ENCODE results near the gene IL1RL2.

The IL1RL2 gene
- 0 to 1.9 (median 0.18) reads per million in 9 experiments for total RNA-seq

DNA sequence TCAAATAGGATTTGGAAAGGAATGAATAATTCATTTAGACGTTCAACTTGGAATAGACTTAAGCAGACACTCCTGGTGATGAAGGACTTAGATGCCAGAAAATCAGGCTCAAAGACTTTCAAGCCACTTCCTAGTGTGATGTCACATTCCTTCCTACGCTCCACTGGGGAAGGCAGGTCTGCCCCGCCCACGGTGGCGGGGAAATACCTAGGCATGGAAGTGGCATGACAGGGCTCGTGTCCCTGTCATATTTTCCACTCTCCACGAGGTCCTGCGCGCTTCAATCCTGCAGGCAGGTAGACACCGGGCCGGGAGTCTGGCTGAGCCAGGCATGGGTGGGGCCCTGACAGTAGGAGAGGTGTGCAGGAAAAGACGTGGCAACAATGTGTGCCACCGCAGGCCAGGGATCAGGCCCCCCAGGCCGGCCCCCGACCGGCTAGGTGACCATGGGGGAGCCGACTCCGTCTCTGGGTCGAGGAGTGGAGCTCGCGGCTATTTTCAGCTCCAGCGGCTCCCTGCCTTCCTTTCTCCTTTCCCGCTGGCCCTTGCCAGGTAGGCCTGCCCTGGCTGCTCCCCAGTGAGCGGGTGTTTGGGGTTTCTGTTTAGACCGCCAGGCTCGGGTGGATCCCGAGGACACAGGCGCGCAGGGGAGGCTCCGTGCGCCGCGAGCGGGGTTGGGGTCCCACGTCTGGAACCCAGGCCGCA is at the start of gene IL1RL2:
TSS of gene IL1RL2 (plus strand) at position 233 of the 705 bp plus-strand sequence. CDS start 845 bp downstream, outside the sequence.
- H3K9me3 Mint-ChIP-seq = no peaks in the 10 kb centered on the region
- peaks cover 9 to 19% of the 10 kb centered on the region in 2 donors for H3K27me3 Mint-ChIP-seq
- H3K36me3 Mint-ChIP-seq (ENCODE audit: insufficient read depth) = no peaks in the 10 kb centered on the region
- no peak within 1 kb of the TSS for H3K27ac Mint-ChIP-seq
- peak within 1 kb of the TSS; percentile 65 to 82 for H3K4me3 Mint-ChIP-seq
- ATAC-seq (replicated peaks) (no peak), DNase-seq (no peak)
- H3K4me1 Mint-ChIP-seq (ENCODE audit: low read depth in 2 of 2) = peaks cover 4 to 7% of the 10 kb centered on the region in 2 donors

DNA sequence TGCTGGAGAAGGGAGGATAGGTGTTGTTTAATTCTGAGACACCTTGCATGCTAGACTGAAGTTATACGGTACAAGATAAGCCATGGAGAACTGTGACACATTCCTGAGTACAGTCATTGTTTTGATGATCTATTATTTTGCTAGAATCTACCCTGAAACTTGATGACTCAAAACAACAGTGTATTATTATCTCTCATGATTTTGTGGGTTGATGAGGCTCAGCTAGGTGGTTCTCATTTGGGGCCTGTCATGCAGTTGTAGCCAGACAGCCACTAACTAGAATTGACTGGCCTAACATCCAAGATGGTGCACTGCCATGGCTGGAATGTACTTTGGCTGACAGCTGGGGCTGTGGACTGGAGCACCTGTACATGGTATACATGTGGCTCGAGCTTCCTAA is 49.7 kb upstream of the IL1RL2 start:
- DNase-seq (no peak), ATAC-seq (replicated peaks) (no peak)
- Mint-ChIP-seq H3K9me3 (peaks cover 0 to 7% of the 10 kb centered on the region in 2 donors), H3K36me3 (ENCODE audit: insufficient read depth) (no peaks in the 10 kb centered on the region), H3K27ac (no peak overlapping the region), H3K4me1 (ENCODE audit: low read depth in 2 of 2) (peaks cover 9 to 25% of the 10 kb centered on the region in 2 donors), H3K4me3 (no peak overlapping the region), H3K27me3 (peaks cover 18 to 21% of the 10 kb centered on the region in 2 donors)

DNA sequence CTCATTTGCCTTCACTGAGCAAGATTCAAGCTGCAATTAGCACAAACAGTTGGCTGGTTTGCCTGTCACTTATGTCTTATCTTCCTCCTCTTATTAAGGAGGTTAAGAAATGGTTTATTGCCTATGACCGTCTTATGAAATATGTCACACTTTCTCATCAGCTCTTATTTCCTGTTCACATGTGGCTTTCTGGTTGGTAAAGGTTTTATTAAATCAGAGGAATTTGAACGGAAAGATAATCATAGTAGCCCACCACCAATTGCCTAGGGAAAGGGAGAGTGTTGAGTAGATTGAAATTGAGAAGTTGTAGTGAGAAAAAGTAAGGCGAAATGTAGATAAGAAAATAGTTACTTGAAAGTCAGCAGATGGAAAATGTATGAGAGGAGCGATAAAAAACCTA is 48.5 kb upstream of the IL1RL2 start:
- H3K9me3 Mint-ChIP-seq = peaks cover 0 to 7% of the 10 kb centered on the region in 2 donors
- DNase-seq (no peak), ATAC-seq (replicated peaks) (peak; percentile 67)
- H3K36me3 Mint-ChIP-seq (ENCODE audit: insufficient read depth) = peaks cover 3% of the 10 kb centered on the region
- H3K27ac Mint-ChIP-seq = no peak overlapping the region
- peaks cover 9 to 29% of the 10 kb centered on the region in 2 donors for H3K4me1 Mint-ChIP-seq (ENCODE audit: low read depth in 2 of 2)
- peaks cover 25 to 30% of the 10 kb centered on the region in 2 donors for H3K27me3 Mint-ChIP-seq
- H3K4me3 Mint-ChIP-seq = peak overlapping the region; percentile 1 to 8

DNA sequence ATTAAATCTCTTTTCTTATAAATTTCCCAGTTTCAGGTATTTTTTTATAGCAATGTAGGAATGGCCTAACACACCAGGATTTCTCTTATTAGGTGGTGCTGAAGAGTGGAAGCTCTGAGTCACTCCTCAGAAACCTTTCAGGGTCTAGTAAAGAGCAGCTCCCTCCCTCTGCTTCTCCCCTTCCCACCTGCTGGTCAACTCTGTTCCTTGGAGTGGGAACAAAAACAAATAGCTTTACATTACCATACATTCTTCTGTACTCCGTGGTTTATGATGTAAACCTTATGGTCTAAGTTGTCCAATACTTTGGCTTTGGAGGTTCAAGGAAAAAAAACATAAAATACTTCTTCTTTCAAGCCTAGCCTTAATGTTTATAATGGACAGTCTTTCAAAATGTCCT is 47.0 kb upstream of the IL1RL2 start:
- Mint-ChIP-seq H3K27me3 (peaks cover 25 to 37% of the 10 kb centered on the region in 2 donors), H3K9me3 (peaks cover 0 to 7% of the 10 kb centered on the region in 2 donors), H3K4me1 (ENCODE audit: low read depth in 2 of 2) (peaks cover 9 to 32% of the 10 kb centered on the region in 2 donors), H3K27ac (peak overlapping the region in 1 of 2 donors; percentile 24), H3K36me3 (ENCODE audit: insufficient read depth) (peaks cover 3% of the 10 kb centered on the region), H3K4me3 (peak overlapping the region in 1 of 2 donors; percentile 37)
- DNase-seq (no peak), ATAC-seq (replicated peaks) (no peak)

DNA sequence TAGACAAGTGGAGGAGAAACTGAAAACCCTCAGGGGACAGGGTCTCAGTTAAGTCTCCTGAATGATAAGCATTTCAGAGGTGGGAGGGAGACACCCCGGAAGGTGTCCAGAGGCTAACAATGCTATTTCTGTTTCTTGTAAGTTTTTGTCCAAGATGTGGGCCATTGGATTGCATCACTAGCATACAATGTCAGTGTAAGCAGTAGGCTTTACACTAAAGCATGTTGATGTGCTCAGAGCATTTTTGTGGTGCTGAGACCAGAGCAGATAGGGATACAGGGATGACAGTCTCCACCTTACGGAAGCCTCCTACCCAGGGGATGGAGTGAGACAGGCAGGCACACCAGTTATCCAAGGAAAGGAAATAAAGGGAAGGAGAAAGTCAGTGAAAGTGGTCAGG is 46.4 kb upstream of the IL1RL2 start:
- peaks cover 2 to 7% of the 10 kb centered on the region in 2 donors for H3K9me3 Mint-ChIP-seq
- H3K27me3 Mint-ChIP-seq = peaks cover 29 to 42% of the 10 kb centered on the region in 2 donors
- ATAC-seq (replicated peaks) = no peak
- H3K4me1 Mint-ChIP-seq (ENCODE audit: low read depth in 2 of 2) = peaks cover 9 to 32% of the 10 kb centered on the region in 2 donors
- H3K4me3 Mint-ChIP-seq = no peak overlapping the region
- H3K36me3 Mint-ChIP-seq (ENCODE audit: insufficient read depth) = peaks cover 3% of the 10 kb centered on the region
- no peak overlapping the region for H3K27ac Mint-ChIP-seq
- no peak for DNase-seq

DNA sequence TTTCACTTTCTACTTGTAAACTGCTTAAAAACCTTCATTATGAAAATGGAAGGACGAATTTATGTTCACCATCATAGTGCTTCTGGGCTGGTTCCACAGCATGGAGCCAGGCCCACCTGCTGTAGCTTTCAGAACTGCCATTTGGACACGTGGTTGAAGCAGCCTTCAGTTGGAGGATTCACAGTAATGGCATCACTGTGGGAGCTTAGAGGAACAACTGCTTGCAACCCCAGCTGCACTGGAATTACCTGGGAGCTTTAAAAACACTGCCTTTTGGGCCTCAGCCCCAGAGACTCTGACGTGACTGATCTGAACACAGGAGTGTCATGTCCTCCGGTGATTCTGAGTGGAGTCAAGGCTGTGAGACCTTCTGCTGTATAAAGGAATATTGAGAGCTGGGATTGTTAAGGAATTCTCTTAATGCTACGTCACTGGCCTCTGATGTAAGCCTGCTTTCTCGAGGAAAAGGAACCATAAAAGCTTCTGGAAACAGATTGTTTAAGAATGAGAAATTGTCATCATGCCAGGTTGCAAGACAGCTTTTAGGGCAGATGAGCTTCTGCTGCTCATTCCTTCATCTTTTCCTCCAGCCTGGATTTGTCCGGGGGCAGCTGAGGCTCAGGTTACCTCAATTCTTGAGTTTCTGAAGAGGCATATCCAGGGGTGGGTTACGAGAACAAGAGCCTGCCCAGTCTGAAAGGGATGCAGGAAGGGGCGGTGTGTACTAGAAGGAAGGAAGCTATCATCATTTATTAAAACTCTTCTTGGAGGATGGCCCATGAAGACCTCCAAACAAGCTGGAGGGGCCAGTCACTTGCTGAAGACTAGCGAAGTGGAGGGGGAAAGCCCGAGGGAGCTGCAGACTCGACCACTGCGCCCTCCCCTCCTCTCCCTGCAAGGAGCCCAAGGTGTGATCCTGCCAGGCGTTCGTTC is 45.5 kb upstream of the IL1RL2 start:
- H3K4me1 Mint-ChIP-seq (ENCODE audit: low read depth in 2 of 2) = peaks cover 9 to 32% of the 10 kb centered on the region in 2 donors
- peak overlapping the region in 1 of 2 donors; percentile 81 for H3K4me3 Mint-ChIP-seq

DNA sequence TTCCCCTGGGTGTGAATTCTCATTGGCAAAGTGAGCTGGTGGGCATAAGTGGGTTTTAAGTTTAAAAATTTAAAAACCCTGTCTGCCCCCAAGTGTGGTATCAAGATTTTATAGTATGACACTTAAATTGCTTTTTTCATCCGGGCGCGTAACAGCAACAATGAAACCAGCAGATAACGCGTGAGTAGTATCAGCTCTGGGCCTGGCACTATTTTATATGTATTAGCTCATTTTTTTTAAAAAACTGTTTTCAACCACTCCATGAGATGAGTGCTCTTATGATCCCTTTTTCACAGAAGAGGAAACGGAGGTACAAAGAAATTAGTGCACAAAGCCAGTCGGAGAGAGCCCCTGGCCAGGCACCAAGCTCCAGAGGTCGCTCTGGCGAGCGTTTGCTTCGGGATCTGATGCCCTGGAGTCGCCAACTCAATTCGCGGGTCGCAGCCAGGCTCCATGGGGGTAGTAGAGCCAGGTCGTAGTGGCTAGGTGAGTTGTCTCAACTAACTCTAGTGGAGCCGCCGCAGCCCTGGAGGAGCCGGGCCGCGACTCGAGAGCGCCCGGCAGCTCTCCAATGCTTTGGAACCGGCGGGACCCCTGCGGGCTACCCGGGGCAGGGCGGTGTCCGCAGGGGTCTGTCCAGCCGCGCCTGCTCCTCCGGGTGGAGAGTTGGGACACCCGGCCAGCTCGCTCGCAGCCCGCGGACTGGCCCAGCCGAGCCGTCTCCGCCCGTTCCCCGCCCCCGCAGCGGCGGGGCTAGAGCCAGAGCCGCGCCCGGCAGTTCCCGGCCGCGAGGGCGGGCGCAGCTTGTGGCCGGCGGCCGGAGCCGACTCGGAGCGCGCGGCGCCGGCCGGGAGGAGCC is 44.6 kb upstream of the IL1RL2 start, which contains the start of gene IL1R1:
TSS of gene IL1R1 (plus strand) at position 777 of the 859 bp plus-strand sequence. CDS start 14,979 bp downstream, outside the sequence.
- Mint-ChIP-seq H3K4me3 (peak within 1 kb of the TSS; percentile 8 to 81), H3K36me3 (ENCODE audit: insufficient read depth) (peaks cover 3% of the 10 kb centered on the region), H3K27ac (peak within 1 kb of the TSS in 1 of 2 donors; percentile 65), H3K4me1 (ENCODE audit: low read depth in 2 of 2) (peaks cover 9 to 30% of the 10 kb centered on the region in 2 donors), H3K9me3 (peaks cover 3 to 11% of the 10 kb centered on the region in 2 donors), H3K27me3 (peaks cover 36 to 44% of the 10 kb centered on the region in 2 donors)
- ATAC-seq (replicated peaks) (peak; percentile 20), DNase-seq (no peak)

More for the DNA sequence above, 45.5 kb upstream of the IL1RL2 start:
- peaks cover 3% of the 10 kb centered on the region for H3K36me3 Mint-ChIP-seq (ENCODE audit: insufficient read depth)
- peaks cover 33 to 44% of the 10 kb centered on the region in 2 donors for H3K27me3 Mint-ChIP-seq
- ATAC-seq (replicated peaks) (no peak), DNase-seq (no peak)
- no peak overlapping the region for H3K27ac Mint-ChIP-seq
- H3K9me3 Mint-ChIP-seq = peaks cover 3 to 7% of the 10 kb centered on the region in 2 donors

DNA sequence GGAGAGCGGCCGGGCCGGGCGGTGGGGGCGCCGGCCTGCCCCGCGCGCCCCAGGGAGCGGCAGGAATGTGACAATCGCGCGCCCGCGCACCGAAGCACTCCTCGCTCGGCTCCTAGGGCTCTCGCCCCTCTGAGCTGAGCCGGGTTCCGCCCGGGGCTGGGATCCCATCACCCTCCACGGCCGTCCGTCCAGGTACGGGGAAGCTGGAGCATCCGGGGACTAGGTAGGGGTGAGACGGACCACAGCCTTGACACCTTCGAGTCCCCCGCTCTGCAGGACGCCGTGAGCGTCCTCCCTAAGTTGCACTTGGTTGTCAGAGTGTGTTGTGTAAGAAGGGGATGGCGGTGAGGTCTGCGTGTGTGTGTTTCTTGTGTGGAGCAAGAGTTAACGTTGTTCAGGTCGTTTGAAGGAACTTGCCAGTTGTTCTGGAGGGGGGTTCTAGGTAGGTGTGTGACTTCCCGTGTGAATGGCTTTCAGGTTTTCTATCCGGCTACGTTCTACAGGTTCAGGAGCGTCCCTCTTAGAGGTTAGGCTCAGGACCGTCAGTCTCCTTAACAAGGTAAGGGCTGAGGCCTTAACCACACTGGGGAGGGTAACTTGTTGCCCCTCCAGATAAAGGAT is 43.9 kb upstream of the IL1RL2 start:
- H3K36me3 Mint-ChIP-seq (ENCODE audit: insufficient read depth) = peaks cover 3% of the 10 kb centered on the region
- H3K9me3 Mint-ChIP-seq = peaks cover 5 to 18% of the 10 kb centered on the region in 2 donors
- peaks cover 5 to 22% of the 10 kb centered on the region in 2 donors for H3K4me1 Mint-ChIP-seq (ENCODE audit: low read depth in 2 of 2)
- H3K4me3 Mint-ChIP-seq = peak overlapping the region; percentile 8 to 79
- no peak for DNase-seq
- peak; percentile 61 for ATAC-seq (replicated peaks)
- H3K27me3 Mint-ChIP-seq = peaks cover 40 to 44% of the 10 kb centered on the region in 2 donors
- peak overlapping the region in 1 of 2 donors; percentile 65 for H3K27ac Mint-ChIP-seq

DNA sequence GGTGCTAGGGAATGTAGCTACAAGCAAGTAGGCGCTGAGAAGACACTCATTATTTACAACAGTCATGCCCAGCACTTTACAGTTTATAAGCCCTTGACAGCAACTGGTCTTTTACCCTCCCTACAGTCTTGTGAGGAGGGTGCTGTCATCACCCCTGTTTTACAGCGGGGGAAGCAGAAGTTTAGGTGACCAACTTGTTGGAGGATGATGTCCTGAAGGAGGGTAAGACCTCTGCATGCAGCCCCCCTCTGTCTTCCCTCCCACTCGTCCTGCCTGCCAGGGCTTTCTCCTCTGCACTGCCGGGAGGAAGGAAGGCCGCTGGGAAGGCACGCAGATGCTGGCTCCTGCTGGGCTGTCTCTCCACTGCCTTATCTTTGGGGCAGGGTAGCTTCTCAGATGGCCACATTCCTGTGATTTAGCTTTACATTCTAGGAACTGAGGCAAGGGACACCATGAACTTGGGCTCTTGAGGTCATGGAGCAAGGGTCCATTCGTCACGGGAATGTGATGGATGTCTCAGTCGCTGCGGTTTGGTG is 43.3 kb upstream of the IL1RL2 start:
- peaks cover 3% of the 10 kb centered on the region for H3K36me3 Mint-ChIP-seq (ENCODE audit: insufficient read depth)
- ATAC-seq (replicated peaks) (no peak), DNase-seq (no peak)
- peak overlapping the region in 1 of 2 donors; percentile 79 for H3K4me3 Mint-ChIP-seq
- H3K27ac Mint-ChIP-seq = peak overlapping the region in 1 of 2 donors; percentile 65
- peaks cover 1 to 19% of the 10 kb centered on the region in 2 donors for H3K4me1 Mint-ChIP-seq (ENCODE audit: low read depth in 2 of 2)
- H3K9me3 Mint-ChIP-seq = peaks cover 6 to 22% of the 10 kb centered on the region in 2 donors
- H3K27me3 Mint-ChIP-seq = peaks cover 40 to 44% of the 10 kb centered on the region in 2 donors

DNA sequence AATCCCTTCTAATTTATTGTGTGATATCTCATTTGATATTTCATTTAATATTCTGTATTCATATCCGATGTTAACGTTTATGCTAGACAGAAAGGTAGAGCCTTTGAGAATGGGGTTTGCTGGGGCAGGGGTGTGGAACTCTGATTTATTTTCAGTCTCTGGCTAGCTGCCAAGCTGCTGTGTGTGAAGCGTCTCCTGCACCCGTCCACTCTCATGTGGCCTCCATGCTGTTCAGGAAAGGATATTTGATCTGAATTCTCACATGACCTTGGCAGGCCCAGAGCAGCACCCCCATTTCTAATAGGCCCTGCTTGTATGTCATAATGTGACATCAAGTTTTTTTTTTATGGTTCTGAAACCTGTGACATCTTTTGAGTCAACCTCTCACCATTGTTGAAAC is 42.7 kb upstream of the IL1RL2 start:
- H3K27me3 Mint-ChIP-seq = peaks cover 40 to 44% of the 10 kb centered on the region in 2 donors
- H3K36me3 Mint-ChIP-seq (ENCODE audit: insufficient read depth) = peaks cover 3% of the 10 kb centered on the region

DNA sequence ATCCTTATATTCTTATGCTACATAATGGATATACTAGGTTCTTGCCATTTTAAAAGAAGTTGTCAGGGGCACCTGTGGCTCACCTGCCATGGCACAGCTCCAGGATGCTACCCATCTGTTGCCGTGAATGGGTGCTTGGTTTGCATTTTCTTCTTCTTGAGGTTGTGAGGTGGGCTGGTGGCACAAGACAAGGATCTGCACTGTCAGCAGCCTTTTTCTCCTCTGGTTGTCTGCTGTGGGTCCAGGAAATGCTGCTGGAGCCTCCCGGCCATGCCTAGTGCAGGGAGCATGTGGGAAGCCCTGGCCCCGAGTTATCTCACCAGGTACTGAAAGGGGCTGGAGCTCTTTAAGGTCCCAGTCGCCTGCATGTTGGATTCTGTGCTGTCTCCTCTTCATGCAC is 41.7 kb upstream of the IL1RL2 start:
- Mint-ChIP-seq H3K9me3 (peaks cover 10 to 15% of the 10 kb centered on the region in 2 donors), H3K27ac (no peak overlapping the region), H3K36me3 (ENCODE audit: insufficient read depth) (peaks cover 3% of the 10 kb centered on the region), H3K4me3 (no peak overlapping the region), H3K4me1 (ENCODE audit: low read depth in 2 of 2) (peaks cover 0 to 11% of the 10 kb centered on the region in 2 donors), H3K27me3 (peaks cover 40 to 44% of the 10 kb centered on the region in 2 donors)
- DNase-seq = no peak
- ATAC-seq (replicated peaks) = no peak

More for the DNA sequence above, 42.7 kb upstream of the IL1RL2 start:
- DNase-seq (no peak), ATAC-seq (replicated peaks) (no peak)
- Mint-ChIP-seq H3K27ac (no peak overlapping the region), H3K9me3 (peaks cover 10 to 22% of the 10 kb centered on the region in 2 donors), H3K4me1 (ENCODE audit: low read depth in 2 of 2) (peaks cover 0 to 16% of the 10 kb centered on the region in 2 donors), H3K4me3 (no peak overlapping the region)

DNA sequence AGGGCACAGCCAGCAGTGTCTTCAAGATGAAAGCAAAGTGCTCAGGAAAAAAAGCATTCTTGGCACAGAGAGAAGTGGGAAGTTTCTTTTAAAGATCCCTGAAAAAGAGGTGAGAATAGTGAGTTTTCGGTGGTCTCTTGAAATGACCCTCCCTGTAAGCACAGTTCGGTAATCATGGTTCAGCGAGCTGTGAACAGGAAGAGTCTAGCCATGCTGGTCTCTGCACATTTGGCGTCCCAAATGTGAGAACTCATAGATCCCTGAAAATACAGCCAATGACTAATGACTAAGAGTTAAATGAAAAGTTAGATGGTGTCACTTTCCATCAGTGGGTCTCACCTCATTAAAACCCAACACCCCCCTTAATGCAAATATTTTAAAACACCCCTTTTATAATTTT is 40.9 kb upstream of the IL1RL2 start:
- ATAC-seq (replicated peaks) = no peak
- Mint-ChIP-seq H3K36me3 (ENCODE audit: insufficient read depth) (peaks cover 3% of the 10 kb centered on the region), H3K4me1 (ENCODE audit: low read depth in 2 of 2) (peaks cover 0 to 8% of the 10 kb centered on the region in 2 donors), H3K27me3 (peaks cover 34 to 35% of the 10 kb centered on the region in 2 donors), H3K27ac (no peak overlapping the region), H3K9me3 (peaks cover 10 to 15% of the 10 kb centered on the region in 2 donors), H3K4me3 (no peak overlapping the region)
- no peak for DNase-seq

Data from effector memory CD8-positive, alpha-beta T cell (primary cell).